Type B pancreatic cell (in vitro differentiated cells): ENCODE results near the gene MGAT4B. TPM values are rescaled to one million over a fixed set of nuclear protein-coding genes. Genes with fewer than 3 reads are reported as not detected.
A peak's percentile ranks its signal among the peaks of the same experiment; 100 is the strongest.

Experiments used
- DNase-seq: peaks from one replicate; pipeline ENCODE4 v3.0.0; 2021; ENCODE audit warnings: mixed read lengths; ENCODE audit not compliant: unreplicated experiment; ENCODE audit errors: extremely low spot score
- H3K27ac Mint-ChIP-seq: 2 replicates; pipeline ENCODE4 v1.8.0; 2021; ENCODE audit warnings: mild to moderate bottlenecking, mixed read lengths
- H3K27me3 Mint-ChIP-seq: 2 replicates; pipeline ENCODE4 v1.8.0; 2021; ENCODE audit warnings: mixed read lengths
- H3K36me3 Mint-ChIP-seq: 2 replicates; pipeline ENCODE4 v1.8.0; 2021; ENCODE audit warnings: mixed read lengths
- H3K4me1 Mint-ChIP-seq: one replicate; pipeline ENCODE4 v1.8.0; 2021; ENCODE audit warnings: mixed read lengths; ENCODE audit not compliant: unreplicated experiment
- H3K4me3 Mint-ChIP-seq: 2 replicates; pipeline ENCODE4 v1.8.0; 2021; ENCODE audit warnings: mild to moderate bottlenecking, mixed read lengths
- H3K9me3 Mint-ChIP-seq: 2 replicates; pipeline ENCODE4 v1.8.0; 2021; ENCODE audit warnings: mixed read lengths
- CTCF ChIP-seq: fragments of 200-600 bp; sonication (generic); conservative IDR thresholded peaks from 2 replicates; pipeline ENCODE4 v1.5.0; 2021; ENCODE audit warnings: antibody characterized with exemption, mild to moderate bottlenecking
- total RNA-seq: library from RNA; stranded (reverse); gene quantifications from 2 replicates; pipeline ENCODE4 v1.2.1, GENCODE V29; 2021; ENCODE audit warnings: low replicate concordance

MGAT4B gene
- total RNA-seq, 1 donor from 2014 or later = 169 TPM

GRCh38 chr5:179829732-179830435, 23.2 kb upstream of the MGAT4B start:
- no peaks in the 10 kb centered on the region for H3K4me1 Mint-ChIP-seq
- no peaks in the 10 kb centered on the region for H3K9me3 Mint-ChIP-seq
- H3K36me3 Mint-ChIP-seq = peaks cover 45% of the 10 kb centered on the region
- no peaks in the 10 kb centered on the region for H3K27me3 Mint-ChIP-seq
- no peak for TF ChIP-seq CTCF
- no peak overlapping the region for H3K4me3 Mint-ChIP-seq
- peak overlapping the region; percentile 55 for H3K27ac Mint-ChIP-seq
- DNase-seq = no peak

GRCh38 chr5:179828756-179829421, 22.2 kb upstream of the MGAT4B start:
- DNase-seq = no peak
- no peak for TF ChIP-seq CTCF
- Mint-ChIP-seq H3K27me3 (no peaks in the 10 kb centered on the region), H3K36me3 (peaks cover 50% of the 10 kb centered on the region), H3K9me3 (no peaks in the 10 kb centered on the region), H3K27ac (no peak overlapping the region), H3K4me1 (peaks cover 3% of the 10 kb centered on the region), H3K4me3 (no peak overlapping the region)

GRCh38 chr5:179827680-179828079, 21.0 kb upstream of the MGAT4B start:
- Mint-ChIP-seq H3K27me3 (no peaks in the 10 kb centered on the region), H3K36me3 (peaks cover 42% of the 10 kb centered on the region), H3K27ac (peak overlapping the region; percentile 31), H3K4me1 (peaks cover 7% of the 10 kb centered on the region), H3K4me3 (no peak overlapping the region), H3K9me3 (no peaks in the 10 kb centered on the region)
- no peak for TF ChIP-seq CTCF
- DNase-seq = no peak

GRCh38 chr5:179825655-179826182, 19.1 kb upstream of the MGAT4B start:
- no peak for TF ChIP-seq CTCF
- Mint-ChIP-seq H3K27me3 (no peaks in the 10 kb centered on the region), H3K27ac (peak overlapping the region; percentile 44), H3K36me3 (peaks cover 41% of the 10 kb centered on the region), H3K4me3 (no peak overlapping the region), H3K4me1 (peaks cover 15% of the 10 kb centered on the region), H3K9me3 (no peaks in the 10 kb centered on the region)
- no peak for DNase-seq

GRCh38 chr5:179824745-179825112, 18.1 kb upstream of the MGAT4B start:
- Mint-ChIP-seq H3K9me3 (no peaks in the 10 kb centered on the region), H3K4me3 (peak overlapping the region; percentile 62), H3K27ac (peak overlapping the region; percentile 44), H3K4me1 (peaks cover 19% of the 10 kb centered on the region), H3K36me3 (peaks cover 35% of the 10 kb centered on the region), H3K27me3 (no peaks in the 10 kb centered on the region)
- no peak for DNase-seq
- no peak for TF ChIP-seq CTCF
